Stimulated activated CD8-positive, alpha-beta memory T cell treated with anti-CD3 and anti-CD28 coated beads, Interleukin-7, amount 100 ng/mL, for 4 hours (primary cell): ENCODE results near the gene ZCCHC7.
"Not testable (repeated sequence)": the region's sequence is repeated elsewhere in the genome, so short reads cannot be mapped to it uniquely, and the experiment has no call there.

Source experiments
- DNase-seq, 2 donors: peaks; one replicate each; pipeline ENCODE4 v3.0.0-alpha.2; 2020; ENCODE audit warnings: low read depth in 2 of 2

The ZCCHC7 gene

GRCh38 chr9:37120843-37121335 is 515 bp downstream of the ZCCHC7 start:
- not testable (repeated sequence) for DNase-seq

DNA sequence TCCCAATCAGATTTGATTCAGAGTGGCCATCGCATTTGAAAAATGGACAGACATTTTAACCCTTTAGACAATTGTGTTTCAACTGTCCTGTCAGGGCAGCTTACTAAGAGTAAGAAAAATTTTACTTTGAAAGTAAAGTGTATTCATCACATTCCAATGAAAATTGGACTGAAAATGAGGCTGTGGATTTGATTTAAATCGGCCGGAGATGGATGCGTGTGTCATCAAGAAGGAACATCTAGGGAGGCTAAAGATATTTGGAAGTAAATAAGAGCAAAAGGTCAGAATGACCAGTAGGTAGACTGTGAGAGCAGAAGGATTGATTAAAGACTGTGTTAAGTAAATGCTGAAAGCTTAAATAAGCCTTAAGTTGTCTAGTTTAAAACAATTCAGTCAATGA is 1.5 kb downstream of the ZCCHC7 start:
- no peak for DNase-seq

- no peak for DNase-seq
Measured at GRCh38 chr9:37126214-37126788, 5.9 kb downstream of the ZCCHC7 start.

GRCh38 chr9:37127018-37127417 is 6.6 kb downstream of the ZCCHC7 start:
- no peak for DNase-seq

- no peak for DNase-seq
Measured at GRCh38 chr9:37128051-37128450, 7.7 kb downstream of the ZCCHC7 start.

- no peak for DNase-seq
Measured at GRCh38 chr9:37134166-37134565, 13.8 kb downstream of the ZCCHC7 start.

DNA sequence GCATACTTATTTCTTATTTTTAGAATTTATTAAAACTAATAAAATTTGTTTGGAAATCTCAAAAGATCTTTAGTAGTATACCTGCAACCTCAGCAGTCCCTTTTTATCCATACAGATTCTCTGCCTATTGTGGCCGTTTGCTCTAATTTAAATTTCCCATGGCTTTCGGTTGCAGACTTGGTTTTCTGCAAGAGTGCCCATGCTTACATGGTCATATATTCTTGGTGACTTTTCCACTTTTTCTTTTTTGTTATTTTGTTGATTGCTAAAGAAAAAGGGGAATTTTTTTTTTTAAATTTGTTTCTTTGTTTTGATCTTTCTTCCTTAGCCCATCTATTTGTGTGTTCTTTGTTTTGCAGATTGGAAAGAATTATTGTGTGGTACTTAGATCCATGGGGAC is 20.6 kb downstream of the ZCCHC7 start:
- no peak for DNase-seq

- DNase-seq = no peak
Measured at GRCh38 chr9:37144762-37145161, 24.4 kb downstream of the ZCCHC7 start.

DNA sequence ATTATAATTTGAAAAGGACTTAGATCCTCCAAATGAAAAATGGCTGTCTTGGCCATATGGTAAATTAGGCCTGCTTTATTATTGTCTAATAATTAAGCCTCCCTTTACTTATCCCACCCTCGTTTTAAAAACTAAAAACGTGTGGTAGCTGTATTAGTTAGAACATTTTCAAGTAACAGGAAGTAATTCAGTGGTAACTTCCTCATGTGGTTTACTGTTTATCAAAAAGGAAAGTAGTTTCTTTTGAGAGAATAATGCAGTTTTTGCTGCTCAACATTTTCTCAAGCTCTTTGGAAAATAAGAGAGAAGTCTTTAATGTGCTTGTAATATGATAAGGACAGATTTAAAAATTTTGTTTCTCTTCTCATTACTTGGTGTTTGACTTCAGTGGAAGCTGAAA is 26.0 kb downstream of the ZCCHC7 start:
- DNase-seq = no peak

GRCh38 chr9:37148181-37148580 is 27.8 kb downstream of the ZCCHC7 start:
- no peak for DNase-seq

- DNase-seq = no peak
Measured at GRCh38 chr9:37149666-37150308, 29.4 kb downstream of the ZCCHC7 start.

GRCh38 chr9:37150415-37150814 is 30.0 kb downstream of the ZCCHC7 start:
- no peak for DNase-seq

DNA sequence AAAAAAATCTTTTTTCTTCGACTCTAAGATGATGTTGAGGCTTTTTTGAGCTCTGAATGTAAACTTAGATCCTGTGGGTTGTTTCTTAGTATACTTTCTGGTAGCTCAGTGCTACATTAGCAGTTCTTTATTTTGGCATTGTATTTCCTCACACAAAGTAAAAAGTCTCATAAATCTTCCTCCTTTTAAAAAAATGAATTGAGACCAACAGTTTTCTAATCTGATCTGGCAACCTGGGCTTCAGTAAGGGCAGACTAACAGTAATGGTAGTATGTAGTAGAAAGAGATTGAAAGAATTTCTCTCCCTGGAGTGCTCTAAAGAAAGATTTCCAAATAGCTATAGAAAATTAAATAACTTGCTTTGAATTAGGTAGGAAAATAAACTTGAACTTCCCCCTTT is 31.4 kb downstream of the ZCCHC7 start:
- DNase-seq = no peak

DNA sequence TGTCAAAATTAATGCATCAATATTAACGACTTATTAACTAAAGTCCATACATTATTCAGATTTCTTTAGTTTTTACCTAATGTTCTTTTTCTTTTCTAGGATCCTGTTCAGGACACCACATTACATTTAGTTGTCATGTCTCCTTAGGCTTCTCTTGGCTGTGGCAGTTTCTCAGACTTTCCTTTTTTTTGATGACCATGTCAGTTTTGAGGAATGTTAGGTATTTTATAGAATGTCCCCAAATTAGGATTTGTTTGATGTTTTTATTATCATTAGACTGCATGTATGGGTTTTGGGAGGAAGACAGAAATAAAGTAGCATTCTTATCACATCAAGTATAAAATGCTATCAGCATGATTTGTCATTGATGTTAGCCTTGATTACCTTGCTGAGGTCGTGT is 32.0 kb downstream of the ZCCHC7 start:
- no peak for DNase-seq

DNA sequence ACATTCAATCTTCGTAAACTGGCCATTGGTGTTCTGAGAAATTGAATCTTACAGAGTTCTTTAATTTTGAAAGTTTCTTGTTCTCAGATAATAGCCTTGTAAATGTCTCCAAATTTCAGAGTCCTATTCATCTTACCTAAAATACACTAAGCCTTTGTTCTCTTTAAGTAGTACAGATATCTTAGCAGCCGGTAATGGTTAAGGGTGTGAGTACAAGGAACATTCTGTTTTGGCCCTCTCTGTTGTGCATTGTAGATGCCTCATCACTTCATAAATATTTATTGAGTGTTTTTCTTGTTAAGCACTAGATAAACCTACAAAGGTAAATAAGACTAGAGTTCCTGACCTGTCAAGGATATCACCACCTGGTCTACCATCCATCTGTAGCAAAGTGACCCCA is 35.2 kb downstream of the ZCCHC7 start:
- DNase-seq = no peak

DNA sequence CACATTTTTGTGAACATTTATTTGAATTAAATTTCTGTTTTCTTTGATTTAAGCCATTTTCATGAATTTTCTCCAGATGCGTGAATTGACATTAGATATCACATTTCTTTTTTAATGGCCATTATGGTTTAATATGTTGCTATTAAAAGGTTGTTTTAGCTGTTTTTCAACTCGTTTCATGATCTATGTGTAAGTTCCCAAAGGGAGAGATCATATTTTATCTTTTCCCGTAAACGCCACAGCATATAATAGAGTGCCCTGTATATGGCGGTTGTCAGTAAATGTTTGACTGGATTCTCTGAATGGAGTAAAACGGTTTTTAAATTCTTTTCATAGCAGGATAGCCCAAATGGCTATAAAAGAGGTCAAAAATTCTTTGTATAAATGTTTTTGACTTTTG is 35.8 kb downstream of the ZCCHC7 start:
- no peak for DNase-seq

DNA sequence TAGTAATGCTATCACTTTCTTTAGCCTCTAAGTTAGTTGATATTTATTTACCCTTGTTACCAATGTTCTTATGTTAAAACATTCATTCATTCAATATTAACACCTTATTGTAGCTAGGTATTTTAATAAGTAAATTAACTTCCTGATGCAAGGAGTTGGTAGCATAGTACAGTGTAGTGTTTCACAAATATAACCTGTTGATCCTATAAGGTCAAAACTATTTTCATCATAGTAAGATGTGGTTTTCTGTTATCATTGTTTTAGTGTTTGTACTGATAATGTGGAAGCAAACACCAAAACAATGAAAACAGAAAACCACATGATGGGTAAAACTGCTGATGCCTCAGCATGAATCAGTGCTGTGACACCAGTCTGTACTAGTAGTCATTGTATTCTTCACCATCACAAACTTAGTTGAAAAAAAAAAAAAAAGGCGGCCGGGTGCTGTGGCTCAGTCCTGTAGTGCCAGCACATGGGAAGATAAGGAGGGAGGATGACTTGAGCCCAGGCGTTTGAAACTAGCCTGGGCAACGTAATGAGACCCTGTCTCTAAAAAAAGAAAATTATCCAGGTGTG is 36.5 kb downstream of the ZCCHC7 start:
- DNase-seq = no peak

GRCh38 chr9:37157726-37158377 is 37.5 kb downstream of the ZCCHC7 start:
- no peak for DNase-seq

- no peak for DNase-seq
Measured at GRCh38 chr9:37163299-37163698, 42.9 kb downstream of the ZCCHC7 start.

DNA sequence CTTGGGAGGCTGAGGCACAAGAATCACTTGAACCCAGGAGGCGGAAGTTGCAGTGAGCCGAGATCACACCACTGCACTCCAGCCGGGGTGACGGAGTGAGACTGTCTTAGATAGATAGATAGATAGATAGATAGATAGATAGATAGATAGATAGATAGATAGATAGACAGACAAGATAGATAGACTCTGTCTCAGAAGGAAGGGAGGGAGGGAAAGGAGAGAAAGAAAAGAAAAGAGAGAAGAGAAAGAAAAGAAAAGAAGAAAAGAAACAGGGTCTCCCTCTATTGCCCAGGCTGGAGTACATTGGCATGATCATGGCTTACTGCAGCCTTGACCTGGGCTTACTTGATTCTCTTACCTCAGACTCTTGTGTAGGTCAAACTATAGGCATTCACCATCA is 44.0 kb downstream of the ZCCHC7 start:
- not testable (repeated sequence) for DNase-seq

GRCh38 chr9:37165644-37166043 is 45.3 kb downstream of the ZCCHC7 start:
- DNase-seq = no peak

DNA sequence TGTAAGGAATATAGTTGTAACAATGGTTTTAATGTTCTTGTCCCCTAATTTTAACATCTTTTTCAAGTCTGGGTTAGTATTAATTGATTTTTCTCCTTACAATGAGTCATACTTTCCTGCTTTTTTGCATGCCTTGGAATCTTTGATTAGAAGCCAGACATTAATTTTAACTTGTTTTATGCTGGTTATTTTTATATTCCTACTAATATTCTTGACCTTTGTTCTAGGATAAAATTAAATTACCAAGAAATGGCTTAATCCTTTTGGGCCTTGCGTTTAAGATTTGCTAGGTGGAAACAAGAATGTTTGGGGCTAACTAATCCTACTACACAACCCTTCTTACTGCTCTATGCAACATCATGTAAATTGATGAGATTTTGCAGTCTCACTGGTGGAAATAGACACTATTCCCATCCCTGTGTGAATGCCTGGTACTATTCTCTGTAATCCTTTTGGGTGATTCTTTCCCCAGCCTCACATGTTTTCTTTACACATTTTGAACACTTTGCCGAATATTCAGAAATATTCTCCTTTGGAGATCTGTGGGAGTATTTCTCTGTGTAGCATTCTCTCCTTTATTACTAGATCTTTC is 47.2 kb downstream of the ZCCHC7 start:
- no peak for DNase-seq

- no peak for DNase-seq
Measured at GRCh38 chr9:37172557-37172956, 52.2 kb downstream of the ZCCHC7 start.
